PFSK-1 (cell line): ENCODE data around the gene MICAL1.

Experiments
- FOXP2 ChIP-seq: optimal IDR thresholded peaks from 2 replicates; pipeline ENCODE3; 2011; ENCODE audit warnings: borderline replicate concordance, control low read depth, inconsistent platforms; ENCODE audit not compliant: insufficient read depth; ENCODE audit errors: extremely low read length, extremely low read depth
- POLR2AphosphoS5 ChIP-seq: IDR thresholded peaks from 2 replicates; pipeline ENCODE4 v1.6.1; 2012; ENCODE audit warnings: low read depth, mild to moderate bottlenecking, control low read depth, low read length, moderate library complexity
- REST ChIP-seq, 2 experiments: IDR thresholded peaks; 2 replicates each; pipeline versions ENCODE4 v1.6.1 to v1.8.0; 2011 to 2012; ENCODE audit warnings: low read depth in 2 of 2, low read length in 2 of 2, control low read depth in 1 of 2, inconsistent platforms in 1 of 2, mild to moderate bottlenecking in 1 of 2, moderate library complexity in 1 of 2; ENCODE audit not compliant: insufficient read depth in 1 of 2
- SIN3A ChIP-seq: IDR thresholded peaks from 2 replicates; pipeline ENCODE4 v1.6.1; 2012; ENCODE audit warnings: mild to moderate bottlenecking, low read length, moderate library complexity, borderline replicate concordance; ENCODE audit not compliant: insufficient read depth
- TAF1 ChIP-seq: IDR thresholded peaks from 2 replicates; pipeline ENCODE4 v1.6.1; 2012; ENCODE audit warnings: low read length, control low read depth, borderline replicate concordance; ENCODE audit not compliant: insufficient read depth

The MICAL1 gene

GRCh38 chr6:109440331-109441068, 15.1 kb downstream of the MICAL1 start, which contains the start of the genes PPIL6 and SMPD2:
Gene PPIL6, minus strand, starts transcription at chr6:109440628. Its CDS starts 38 bp downstream, at chr6:109440590.
Gene SMPD2, plus strand, starts transcription at chr6:109440724. Its CDS starts 398 bp downstream, at chr6:109441122.
- TF ChIP-seq POLR2AphosphoS5 (peak; percentile 27; the same call in 1 of the 2 replicates), REST (IDR thresholded peaks at IDR 0.05; ENCODE audit: insufficient read depth in 1 of 2, low read depth in 2 of 2, low read length in 2 of 2) (no peak), SIN3A (peak; percentile 38; the same call in 1 of the 2 replicates), TAF1 (no peak), FOXP2 (no peak)

GRCh38 chr6:109436041-109436440, 19.5 kb downstream of the MICAL1 start:
- TF ChIP-seq SIN3A, result no peak
- no peak for TF ChIP-seq REST (IDR thresholded peaks at IDR 0.05; ENCODE audit: insufficient read depth in 1 of 2, low read depth in 2 of 2, low read length in 2 of 2)
- no peak for TF ChIP-seq FOXP2
- TF ChIP-seq TAF1, result no peak
- TF ChIP-seq POLR2AphosphoS5, result no peak

GRCh38 chr6:109434456-109434855, 21.1 kb downstream of the MICAL1 start:
- TF ChIP-seq FOXP2 (no peak), REST (IDR thresholded peaks at IDR 0.05; ENCODE audit: insufficient read depth in 1 of 2, low read depth in 2 of 2, low read length in 2 of 2) (no peak), POLR2AphosphoS5 (no peak), SIN3A (no peak), TAF1 (no peak)

GRCh38 chr6:109429496-109429895, 26.1 kb downstream of the MICAL1 start:
- no peak for TF ChIP-seq SIN3A
- TF ChIP-seq POLR2AphosphoS5, result no peak
- TF ChIP-seq FOXP2, result no peak
- TF ChIP-seq REST (IDR thresholded peaks at IDR 0.05; ENCODE audit: insufficient read depth in 1 of 2, low read depth in 2 of 2, low read length in 2 of 2), result no peak
- no peak for TF ChIP-seq TAF1
